NCI-H82 (cell line): ENCODE measurements around the gene DOLPP1.

Experiments used
- DNase-seq: peaks from one replicate; lab custom pipeline; 2025; lab: John Stamatoyannopoulos, UW

DOLPP1 gene

DNA sequence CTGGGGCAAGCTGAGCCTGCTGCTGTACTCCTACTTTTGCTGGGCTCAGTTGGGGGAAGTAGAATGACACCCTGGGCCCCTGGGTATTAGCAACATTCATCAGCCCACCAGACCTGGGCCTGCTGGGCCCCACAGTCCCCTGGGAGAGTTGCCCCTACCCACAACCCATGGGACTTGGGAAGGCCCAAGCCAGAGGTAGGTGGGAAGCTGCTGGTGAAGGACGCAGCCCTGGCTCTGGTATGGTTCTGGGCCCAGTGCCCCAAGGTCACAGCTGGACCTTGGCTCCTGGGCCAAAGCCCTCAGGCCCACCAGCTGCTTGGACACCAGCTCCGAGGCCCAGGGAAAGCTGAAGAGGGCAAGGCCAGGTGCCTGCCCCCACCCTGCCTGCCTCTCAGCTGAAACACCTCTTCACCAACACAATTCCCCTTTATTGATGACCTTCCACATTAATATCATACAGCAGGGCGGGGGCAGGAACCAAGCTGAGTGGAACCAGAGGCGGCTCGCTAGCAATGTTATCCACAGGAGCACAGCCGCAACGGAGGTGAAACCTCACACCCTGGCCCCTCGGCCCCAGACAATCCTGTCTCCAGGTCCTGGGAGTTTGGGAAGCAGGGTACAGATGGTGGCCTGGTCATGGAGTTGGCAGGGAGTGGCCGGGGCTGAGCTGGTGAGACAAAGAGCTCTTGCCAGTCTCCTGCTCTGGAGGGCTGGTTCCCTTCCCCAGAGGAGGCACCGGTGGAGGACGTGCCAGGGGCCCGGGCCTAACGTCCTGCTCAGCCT is 13.7 kb downstream of the DOLPP1 start:
- DNase-seq, result no peak

DNA sequence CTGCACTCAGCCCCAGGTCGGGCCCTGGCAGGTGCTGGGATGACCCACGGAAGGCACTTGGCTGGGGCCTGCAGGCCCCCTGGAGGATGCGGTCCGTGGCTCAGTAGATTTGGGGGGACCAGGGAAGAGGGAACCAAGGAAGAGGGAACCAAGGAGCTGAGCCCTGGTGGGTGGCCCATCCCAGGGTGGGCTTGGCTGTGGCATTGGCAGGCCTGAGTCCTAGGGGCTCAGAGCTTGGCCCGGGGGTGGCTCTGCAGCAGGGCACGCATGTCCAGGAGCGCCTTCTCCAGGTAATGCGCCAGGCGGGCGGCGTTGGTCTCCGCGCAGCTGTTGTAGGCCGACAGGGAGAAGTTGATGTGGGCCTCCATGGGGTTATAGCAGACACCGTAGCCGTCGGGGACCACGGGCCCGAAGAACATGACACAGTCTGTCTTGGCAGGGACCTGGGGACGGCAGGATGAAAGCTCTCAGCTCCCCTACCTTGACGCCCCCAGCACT is 14.3 kb downstream of the DOLPP1 start:
- no peak for DNase-seq

DNA sequence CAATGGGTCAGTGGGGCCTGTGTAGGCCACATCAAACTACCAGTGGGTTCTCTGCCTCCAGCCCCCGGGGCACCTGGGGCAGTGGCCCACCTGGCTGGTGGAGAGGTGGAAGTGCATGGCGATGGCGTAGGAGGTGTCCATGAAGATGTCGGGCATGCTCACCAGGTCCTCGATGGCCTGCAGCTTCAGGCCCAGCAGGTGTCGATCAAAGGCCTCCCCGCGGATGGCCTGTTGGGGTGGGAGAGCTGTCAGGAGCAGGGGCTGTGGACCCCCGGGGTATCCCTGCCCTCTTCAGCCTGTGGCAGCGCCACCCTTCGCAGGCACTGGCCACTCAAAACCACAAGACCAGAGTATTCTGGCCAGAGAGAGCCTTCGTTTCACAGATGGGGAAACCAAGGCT is 15.0 kb downstream of the DOLPP1 start:
- no peak for DNase-seq

DNA sequence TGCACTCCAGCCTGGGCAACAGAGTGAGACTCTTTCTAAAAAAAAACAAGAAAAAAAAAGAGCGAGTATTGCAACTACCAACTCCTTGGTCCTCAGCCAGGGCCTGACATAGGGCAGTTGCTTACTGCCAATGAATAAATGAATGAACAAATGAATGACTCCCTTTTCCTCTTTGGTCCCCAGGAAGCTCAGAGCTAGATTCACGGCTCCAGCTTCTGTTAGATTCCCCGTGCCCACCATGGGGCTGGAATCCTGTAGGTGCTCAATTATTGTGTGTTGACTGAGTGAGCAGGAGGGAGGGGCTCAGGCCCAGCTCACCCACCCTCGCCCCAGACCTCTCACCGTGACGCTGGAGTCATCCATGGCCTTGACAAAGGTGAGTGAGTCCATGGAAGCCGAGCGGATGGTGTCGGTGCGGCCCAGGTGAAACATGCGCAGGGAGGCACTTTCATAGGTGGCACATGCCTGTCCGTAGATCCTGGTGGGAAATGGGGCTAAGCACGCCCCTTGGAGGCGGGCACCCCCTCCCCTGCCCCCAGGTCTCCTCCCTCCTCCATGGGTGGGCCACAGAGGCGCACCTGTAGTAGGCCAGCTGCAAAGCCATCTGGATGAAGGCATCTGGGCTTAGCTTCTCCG is 16.9 kb downstream of the DOLPP1 start:
- DNase-seq, result no peak

DNA sequence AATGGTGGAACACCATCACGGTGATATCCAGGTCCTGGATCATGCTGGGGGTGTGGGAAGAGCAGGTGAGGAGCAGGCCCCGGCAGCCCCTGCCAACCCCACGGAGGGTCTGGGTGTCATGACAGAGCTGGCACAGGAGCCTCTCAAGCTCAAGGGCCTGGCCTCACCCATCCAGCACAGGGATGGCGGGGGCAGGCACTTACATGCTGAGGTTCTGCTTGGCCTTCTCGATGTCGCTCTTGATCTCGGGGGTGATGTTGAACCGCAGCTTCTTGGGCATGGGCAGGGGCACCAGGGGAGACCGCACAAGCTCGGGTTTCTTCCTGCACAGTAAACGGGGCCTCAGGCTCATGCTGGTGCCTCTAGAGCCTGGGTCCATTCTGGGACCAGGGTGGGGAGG is 17.4 kb downstream of the DOLPP1 start:
- DNase-seq, result no peak

DNA sequence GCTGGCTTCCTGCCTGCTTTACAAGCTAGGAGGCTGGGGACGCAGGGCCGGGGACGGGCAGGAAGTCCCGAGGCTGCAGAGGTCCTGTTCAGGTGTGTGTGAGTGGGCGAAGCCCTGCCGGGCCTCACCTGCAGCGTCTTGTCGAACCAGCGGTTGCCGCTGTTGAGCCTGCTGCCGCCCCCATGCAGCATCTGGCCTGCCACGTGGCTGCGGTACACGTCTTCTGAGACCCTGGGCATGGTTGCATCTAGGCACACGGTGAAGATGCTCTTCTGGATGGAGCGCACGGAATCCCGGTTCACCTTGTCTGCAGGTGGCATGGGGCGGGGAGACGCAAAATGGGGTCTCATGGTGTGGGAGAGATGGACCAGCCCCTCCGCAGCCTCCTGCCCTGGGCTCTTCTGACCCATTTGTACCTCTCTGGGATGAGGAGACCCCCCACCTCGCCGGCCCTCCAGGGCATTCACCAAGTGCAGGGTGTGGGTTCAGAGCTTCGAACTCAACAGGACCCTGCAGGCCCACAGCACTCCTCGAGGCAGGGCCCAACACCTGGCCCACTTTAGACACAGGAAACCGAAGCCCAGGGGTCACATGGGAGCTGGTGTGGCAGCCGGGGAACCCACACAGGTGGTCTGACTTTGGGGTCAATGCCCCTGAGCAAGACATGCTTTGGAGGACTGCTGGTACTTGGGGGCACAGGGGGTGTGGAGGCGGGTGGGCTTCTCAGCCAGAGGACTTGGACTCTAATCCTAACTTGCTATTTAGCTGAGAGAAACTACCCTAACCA is 19.7 kb downstream of the DOLPP1 start:
- no peak for DNase-seq

DNA sequence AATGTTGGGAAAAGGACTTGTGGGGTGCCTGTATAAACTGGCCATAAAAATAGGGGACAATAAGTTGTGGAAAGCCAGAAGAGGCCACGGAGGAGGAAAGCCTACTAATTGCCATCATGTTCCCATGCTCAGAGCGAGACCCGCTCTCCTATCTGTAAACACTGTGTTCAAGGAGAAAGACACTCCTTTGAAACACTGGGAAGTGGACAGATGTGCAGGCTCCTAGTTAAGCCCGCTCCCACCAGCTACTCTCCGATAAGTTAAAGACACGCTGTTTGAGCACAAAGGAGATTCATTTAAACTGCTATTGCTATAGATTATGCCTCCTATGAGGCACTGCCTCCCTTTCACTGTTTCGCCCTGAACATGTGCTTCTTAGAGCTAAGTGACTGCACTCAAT is 20.4 kb downstream of the DOLPP1 start:
- DNase-seq, result no peak

DNA sequence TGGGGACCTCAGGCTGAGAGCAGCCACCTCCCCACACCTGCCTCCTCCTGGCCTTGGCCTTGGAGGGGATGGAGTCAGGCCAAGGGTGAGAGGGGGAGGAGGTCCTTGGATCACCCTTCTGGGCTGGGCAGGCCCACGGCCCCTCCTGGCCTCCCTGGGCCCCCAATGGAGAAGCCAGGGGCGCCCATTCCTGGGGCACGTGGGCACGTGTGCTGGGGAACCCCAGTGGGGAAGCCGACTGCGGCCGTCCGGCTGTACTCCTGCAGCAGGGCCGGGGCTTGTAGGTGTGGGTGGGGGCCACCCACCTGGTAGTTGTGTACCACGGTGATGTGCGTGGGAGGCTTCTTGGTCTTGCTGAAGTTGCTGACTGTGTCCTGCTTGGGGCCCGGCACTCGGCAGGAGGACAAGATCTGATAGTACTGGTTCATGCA is 21.2 kb downstream of the DOLPP1 start:
- no peak for DNase-seq

DNA sequence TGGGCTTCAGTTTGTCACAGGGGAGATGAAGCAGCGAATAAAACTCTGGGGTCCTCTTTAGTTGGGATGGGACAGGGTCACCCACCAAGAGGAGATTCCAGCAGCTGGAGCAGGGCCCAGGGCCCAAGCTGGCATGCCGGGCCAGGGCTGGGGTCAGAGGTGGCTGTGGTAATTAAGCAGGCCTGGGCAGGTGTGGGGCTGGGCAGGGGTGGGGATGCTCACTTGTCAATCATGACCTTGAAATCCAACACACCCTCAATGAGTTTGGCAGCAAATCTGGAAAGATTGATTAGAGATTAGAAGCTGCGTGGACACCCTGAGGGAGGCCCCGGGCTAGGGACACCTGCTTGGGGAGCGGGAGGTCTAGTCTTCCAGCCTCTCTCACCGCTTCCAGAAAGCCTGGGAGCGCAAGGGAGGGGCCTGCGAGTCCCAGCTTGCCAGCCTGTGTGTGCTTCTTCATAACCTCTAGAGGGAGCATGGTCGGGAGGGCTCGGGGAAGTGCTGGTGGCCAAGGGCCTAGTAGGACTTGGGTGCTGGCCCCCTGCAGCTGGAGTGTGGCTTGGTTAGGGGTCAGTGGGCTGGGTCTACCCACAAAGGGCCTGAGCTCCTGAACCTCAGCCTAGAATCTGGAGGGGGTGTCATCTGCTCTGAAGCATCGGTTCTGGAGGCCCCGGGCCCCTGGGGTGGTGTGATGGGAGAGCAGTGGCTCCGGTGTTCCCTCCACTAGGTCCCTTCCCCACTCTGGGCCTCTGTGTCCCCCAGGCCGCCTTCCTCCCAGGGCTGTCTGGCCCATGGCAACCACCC is 22.1 kb downstream of the DOLPP1 start:
- peak; percentile 84 for DNase-seq

DNA sequence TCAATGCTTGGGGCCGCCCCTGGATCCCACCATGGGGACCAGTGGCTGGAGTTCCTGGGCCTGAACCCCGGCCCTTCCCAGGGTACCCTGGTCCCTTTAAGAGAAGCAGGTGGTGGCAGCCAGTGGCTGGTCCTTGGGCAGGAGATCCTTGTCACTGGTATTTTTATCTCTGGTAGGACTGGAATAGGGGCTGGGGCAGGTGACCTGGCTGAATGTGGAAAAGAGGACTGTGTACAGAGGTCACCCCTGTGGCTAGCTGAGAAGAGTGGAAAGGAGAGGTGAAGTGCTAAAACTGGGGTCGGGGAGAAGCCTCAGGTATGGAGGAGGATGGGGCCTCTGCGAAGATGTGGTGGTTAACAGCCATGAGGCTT is 22.7 kb downstream of the DOLPP1 start:
- no peak for DNase-seq

DNA sequence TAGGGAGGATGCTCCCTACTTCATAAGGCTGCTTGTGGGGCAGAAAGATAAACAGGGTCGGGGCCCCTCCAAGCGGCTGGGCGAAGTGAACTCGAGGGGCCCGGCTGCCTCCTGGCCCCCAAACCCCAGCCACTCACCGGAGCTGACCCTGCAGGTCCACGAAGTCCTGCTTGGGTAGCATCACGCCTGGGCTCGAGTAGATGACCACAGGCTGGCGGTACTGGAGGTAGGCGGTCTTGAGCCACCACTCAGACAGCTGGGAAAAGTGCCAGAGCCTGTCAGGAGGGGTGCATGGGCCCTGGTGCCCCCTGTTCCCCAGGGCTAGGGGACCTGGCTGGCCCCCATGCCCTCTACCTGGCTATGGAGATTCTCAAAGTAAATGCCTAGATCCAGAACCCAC is 23.1 kb downstream of the DOLPP1 start:
- no peak for DNase-seq

DNA sequence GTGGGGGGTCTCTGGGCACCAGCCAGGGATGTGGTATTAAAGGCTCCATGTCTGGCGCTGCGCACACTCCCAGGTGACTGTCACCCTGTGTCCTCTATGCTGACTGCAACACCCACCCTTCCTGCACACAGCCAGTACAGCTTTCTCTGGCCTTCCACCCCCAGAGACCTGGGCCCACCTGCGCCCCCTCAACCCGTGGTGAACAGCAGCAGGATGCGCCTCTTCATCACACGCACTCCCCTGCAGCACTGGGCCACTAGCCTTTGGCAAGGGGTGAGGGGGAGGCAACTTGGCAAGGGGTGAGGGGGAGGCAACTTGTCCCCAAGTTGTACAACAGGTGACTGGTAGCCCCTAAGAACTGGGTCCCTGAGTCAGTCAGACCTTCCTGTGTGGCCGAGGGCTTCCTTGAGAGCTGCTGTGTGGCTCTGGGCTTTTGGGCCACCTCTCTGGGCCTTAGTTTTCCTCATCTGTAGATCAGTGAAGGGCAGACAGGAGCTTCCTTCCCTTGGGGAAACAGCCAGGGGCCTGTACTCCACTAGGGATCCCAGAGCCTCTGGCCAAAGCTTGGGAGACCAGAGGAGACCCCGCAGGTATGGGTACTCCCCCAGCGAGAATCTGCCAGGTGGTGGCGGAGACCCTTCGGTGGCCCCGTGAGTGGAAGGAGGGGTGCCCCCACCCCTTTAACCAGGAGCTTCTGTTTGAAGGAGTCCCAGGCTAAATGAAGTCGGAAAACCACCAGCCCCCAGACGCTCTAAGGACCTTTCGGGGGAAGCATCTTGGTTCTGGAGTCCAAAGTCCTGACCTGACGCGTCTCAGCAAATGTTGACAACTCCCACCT is 25.2 kb downstream of the DOLPP1 start:
- DNase-seq, result no peak

DNA sequence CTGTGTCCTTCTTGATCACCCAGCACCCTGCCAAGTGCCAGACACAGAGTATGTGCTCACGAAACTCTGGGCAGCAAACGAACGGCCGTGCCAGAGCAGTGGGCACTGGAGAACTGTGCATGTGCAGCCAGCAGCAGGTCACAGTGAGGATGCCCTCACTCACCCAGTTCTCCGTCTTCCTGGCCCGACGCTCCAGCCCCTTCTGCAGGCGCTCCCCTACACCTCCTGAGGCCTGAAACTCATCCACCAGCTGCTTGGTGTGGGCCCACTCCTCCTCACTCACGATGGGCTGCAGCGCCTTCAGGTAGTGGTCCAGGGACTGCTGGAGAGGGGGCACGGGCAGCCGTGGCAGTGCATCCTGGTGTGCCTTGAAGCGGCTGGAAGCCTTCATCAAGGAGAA is 26.7 kb downstream of the DOLPP1 start:
- no peak for DNase-seq

DNA sequence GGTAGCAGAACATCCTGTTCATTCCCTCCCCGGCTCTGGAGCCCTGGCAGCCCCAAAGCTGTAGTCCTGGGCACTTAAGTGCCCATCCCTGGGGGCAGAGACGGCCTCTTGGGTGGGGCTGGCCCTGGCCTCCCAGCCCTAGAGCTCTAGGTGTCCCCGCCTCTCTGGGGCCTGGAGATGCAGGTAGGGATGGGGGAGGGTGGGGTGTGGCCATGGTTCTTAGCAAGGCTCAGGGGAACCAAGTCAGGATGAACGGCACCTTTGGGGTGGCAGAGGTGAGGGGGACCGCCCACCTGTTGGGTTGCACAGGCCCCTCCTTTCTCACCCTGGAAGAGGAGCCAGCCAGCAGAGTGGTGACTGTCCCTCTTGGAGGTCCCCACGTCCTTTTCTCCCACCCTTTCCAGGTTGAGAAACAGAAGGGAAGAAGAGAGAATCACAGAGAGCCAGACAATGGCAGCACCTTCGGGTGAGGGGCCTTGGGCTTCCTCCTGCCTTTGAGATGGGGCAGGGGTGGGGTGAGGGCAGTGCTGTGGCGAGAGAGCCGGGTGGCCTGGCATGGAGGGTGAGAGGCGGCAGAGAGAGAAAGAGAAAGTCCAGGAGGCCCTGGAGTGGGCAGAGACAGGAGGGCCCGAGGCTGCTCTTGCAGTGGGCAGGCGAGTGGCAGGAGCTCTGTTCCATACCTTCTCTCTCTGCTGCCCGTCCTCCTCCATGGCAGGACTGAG is 27.3 kb downstream of the DOLPP1 start:
- no peak for DNase-seq

DNA sequence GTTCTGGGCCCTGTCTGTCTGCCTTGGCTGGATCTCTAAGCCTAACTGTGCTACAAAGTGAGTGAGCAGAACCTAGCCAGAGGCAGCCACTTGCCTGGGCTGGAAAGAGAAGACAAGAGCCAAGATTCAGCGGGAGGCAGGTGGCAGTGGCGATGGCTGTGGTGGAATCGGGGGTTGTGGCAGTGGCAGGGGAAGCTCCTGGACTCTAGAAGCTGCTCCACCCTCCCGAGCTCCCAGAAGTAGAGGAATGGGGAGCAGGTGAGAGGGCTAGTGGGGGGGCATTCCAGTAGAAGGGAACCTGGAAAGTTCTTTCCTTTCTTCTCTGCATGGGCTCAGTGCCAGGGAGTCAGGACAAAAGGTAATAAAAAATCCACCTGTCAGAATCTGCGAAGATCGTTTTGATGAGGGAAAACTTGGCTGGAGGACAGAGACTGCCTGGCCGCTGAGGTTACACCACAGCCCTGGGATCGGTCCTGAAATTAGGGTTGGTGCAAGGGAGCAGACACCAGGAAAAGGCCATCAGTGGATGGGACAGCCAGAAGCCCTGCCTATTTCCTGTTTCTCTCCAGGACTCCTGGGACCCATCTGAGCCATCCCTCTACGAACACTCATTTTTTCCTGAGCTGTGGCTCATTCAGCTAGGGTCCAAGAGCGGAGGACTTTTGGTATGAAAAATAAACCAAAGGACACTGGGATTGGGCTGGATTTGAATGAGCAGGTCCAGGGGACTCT is 28.1 kb downstream of the DOLPP1 start:
- DNase-seq, result no peak

DNA sequence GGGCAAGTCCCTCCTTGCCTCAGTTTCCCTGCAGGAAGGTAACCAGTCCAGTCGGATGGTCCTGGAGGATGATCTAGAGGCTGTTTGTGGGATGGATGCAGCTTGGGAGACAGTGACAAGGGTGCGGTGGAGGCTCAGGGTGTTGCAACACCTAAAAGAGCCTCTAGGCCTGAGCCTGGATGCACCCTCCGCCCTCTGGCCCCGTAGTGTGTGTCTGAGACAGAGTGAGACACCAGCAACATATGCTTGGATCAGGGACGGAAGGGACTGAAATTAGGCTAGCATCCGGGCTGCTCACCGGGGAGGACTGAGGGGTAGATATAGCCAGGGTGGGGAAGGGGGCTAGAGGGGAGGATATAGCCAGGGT is 28.6 kb downstream of the DOLPP1 start:
- peak; percentile 55 for DNase-seq

DNA sequence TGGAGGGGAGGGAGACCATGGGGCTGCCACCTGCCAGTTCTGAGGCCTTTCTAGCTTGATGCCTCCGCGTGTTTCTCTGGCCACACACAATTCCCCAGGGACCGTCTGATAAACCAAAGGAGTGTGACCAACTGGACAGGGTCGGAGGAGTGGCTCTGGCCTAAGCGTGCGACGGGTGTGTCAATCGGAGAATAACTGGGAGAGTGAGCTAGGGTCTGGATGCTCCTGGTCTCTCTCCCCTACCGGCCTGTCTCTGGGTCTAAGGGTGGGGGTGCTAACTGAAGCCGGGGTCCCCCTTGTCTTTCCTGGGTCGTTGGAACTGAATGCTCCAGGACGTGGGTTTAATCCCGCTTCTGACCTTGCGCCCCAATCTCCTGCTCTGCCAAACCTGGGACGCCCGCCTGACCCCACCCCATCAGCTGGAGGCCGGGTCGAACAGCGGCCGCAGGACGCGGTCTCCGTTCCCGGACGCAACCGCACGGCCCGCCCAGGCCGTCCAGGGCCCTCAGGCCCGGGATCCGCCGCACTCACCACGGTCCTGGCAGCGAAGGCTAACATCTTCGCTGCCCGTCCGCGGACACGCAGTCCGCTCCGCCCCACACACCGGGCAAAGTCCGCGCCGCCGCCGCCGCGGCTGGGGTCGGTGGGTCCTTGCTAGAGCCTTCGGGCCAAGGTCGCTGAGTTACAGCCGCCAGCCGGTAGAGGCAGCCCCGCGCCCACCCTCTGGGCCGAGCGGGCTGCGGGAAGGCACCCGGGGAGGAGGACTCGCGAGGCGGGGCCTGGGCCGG is 29.2 kb downstream of the DOLPP1 start:
- DNase-seq, result peak; percentile 48

DNA sequence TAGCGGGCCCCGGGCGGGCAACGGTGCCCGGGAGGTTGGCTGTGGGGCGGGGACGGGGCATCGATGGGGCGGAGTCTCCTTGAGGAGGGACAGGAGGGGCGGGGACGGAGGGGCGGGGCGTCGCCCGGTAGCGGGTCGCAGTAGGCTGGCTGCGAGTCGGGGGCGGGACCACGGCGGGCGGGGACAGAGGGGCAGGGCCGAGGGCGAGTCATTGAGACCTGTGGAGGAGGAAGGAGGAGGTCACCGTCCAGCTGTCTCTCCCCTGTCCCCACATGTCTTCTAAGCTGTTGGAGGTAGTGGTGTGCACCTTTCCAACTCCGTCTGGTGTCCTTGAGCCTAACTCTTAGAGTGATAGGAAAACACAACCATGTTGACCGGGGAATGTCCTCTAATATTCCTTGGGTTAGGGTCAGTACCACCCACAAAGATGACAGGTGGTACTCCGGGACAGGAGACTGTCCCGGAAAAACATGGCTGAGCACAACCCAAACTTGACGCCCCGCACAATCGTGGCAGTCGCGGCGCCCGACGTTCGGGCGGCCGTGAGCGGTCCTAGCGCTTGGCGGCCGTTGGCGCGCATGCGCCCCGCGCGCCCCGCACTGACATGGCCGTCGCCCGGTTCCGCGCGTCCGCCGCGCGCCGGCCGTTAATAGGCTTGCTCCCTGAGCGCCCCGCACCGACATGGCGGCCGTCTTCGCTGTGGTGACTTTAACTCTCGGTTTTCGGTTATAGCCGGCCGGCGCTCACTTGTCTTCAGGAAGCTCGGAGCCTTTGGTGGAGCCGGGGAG is 30.0 kb downstream of the DOLPP1 start, which contains the start of the genes CRAT and PTPA:
Gene CRAT, minus strand, starts transcription at position 54 of the 788 bp plus-strand sequence. CDS start 284 bp downstream, outside the sequence.
Gene PTPA, plus strand, starts transcription at position 676 of the 788 bp plus-strand sequence. CDS start 186 bp downstream, outside the sequence.
- peak; percentile 93 for DNase-seq
